Measurements from ENCODE around the gene MTX1.
"Not testable (repeated sequence)": the region's sequence is repeated elsewhere in the genome, so short reads cannot be mapped to it uniquely, and the experiment has no call there.

The MTX1 gene

GRCh38 chr1:155189926-155190325 is 18.6 kb upstream of the MTX1 start:
- DNase-seq: not testable (repeated sequence)

- no peak for DNase-seq
Measured at GRCh38 chr1:155191904-155192303, 16.6 kb upstream of the MTX1 start.

GRCh38 chr1:155192346-155193274 is 15.9 kb upstream of the MTX1 start:
- DNase-seq: peak; percentile 50

- DNase-seq: peak; percentile 76
Measured at GRCh38 chr1:155193275-155193990, 15.1 kb upstream of the MTX1 start.

- DNase-seq: not testable (repeated sequence)
Measured at GRCh38 chr1:155193991-155194240, 14.6 kb upstream of the MTX1 start.

GRCh38 chr1:155195201-155196102 is 13.0 kb upstream of the MTX1 start:
- DNase-seq: no peak

- no peak for DNase-seq
Measured at GRCh38 chr1:155196103-155196892, 12.2 kb upstream of the MTX1 start.

- no peak for DNase-seq
Measured at GRCh38 chr1:155196893-155197638, 11.4 kb upstream of the MTX1 start.

- no peak for DNase-seq
Measured at GRCh38 chr1:155197901-155198546, 10.5 kb upstream of the MTX1 start.

GRCh38 chr1:155198547-155198906 is 10.0 kb upstream of the MTX1 start:
- DNase-seq: no peak

- DNase-seq: no peak
Measured at GRCh38 chr1:155199792-155200191, 8.7 kb upstream of the MTX1 start.

GRCh38 chr1:155200920-155201319 is 7.6 kb upstream of the MTX1 start:
- no peak for DNase-seq

- no peak for DNase-seq
Measured at GRCh38 chr1:155202198-155202597, 6.3 kb upstream of the MTX1 start.

GRCh38 chr1:155202731-155203515 is 5.6 kb upstream of the MTX1 start:
- no peak for DNase-seq

- no peak for DNase-seq
Measured at GRCh38 chr1:155205035-155205434, 3.5 kb upstream of the MTX1 start.

GRCh38 chr1:155205969-155206593 is 2.4 kb upstream of the MTX1 start:
- DNase-seq: no peak

- DNase-seq: peak; percentile 90
Measured at GRCh38 chr1:155206891-155207805, 1.3 kb upstream of the MTX1 start.

- no peak for DNase-seq
Measured at GRCh38 chr1:155207806-155208540, 522 bp upstream of the MTX1 start, which contains the start of gene THBS3. Gene THBS3 (minus strand): TSS chr1:155207897. CDS start chr1:155207876, 21 bp downstream.

All from CD4-positive, alpha-beta T cell treated with Interleukin-15 for 1 hour (primary cell).